ENCODE data around the gene PARK7. TPM values are rescaled to one million over a fixed set of nuclear protein-coding genes. Genes with fewer than 3 reads are reported as not detected.

The PARK7 gene
- total RNA-seq, 4 donors from 2014 or later, result 161 to 216 (median 191) TPM

DNA sequence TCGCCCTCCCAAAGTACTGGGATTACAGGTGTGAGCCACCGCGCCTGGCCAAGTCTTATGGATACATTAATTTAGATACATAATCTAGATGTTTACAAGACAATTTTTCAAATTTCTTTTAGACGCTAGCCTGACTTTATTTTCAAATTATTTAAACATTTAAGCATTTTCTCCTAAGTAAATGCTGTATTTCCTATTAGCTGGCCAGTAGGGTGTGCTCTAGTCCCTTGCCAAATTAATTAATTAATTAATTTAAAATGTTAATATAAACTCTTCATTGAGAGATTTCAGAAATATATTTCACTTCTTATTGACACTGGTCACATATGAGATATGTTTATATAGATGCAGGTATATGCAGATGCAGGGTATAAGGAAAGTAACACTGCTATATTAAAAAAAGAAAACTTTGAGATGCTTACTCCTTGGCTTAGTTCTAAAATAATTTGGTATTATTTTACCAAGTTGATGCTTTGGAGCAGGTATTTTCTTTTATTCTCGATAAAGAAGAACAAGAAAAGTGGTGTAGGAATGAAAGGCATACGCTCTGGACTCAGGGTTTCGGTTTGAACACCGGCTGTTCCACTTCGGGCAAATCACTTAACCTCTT lies 69.8 kb downstream of the PARK7 start:
- H3K9me3 ChIP-seq, result no peaks in the 10 kb centered on the region
- no peaks in the 10 kb centered on the region for H3K27me3 ChIP-seq
- H3K4me3 ChIP-seq, result no peak overlapping the region
- WGBS, 2 donors, result 78 to 81% methylated on average over 9 of the region's 9 CpGs
- no peak for DNase-seq (ENCODE audit: low spot score in 2 of 2)
- H3K27ac ChIP-seq, result no peak overlapping the region
- H3K36me3 ChIP-seq, result no peaks in the 10 kb centered on the region
- TF ChIP-seq EP300 (IDR thresholded peaks at IDR 0.05) (no peak), POLR2A (IDR thresholded peaks at IDR 0.05) (no peak)
- TF ChIP-seq, protein P1, sequence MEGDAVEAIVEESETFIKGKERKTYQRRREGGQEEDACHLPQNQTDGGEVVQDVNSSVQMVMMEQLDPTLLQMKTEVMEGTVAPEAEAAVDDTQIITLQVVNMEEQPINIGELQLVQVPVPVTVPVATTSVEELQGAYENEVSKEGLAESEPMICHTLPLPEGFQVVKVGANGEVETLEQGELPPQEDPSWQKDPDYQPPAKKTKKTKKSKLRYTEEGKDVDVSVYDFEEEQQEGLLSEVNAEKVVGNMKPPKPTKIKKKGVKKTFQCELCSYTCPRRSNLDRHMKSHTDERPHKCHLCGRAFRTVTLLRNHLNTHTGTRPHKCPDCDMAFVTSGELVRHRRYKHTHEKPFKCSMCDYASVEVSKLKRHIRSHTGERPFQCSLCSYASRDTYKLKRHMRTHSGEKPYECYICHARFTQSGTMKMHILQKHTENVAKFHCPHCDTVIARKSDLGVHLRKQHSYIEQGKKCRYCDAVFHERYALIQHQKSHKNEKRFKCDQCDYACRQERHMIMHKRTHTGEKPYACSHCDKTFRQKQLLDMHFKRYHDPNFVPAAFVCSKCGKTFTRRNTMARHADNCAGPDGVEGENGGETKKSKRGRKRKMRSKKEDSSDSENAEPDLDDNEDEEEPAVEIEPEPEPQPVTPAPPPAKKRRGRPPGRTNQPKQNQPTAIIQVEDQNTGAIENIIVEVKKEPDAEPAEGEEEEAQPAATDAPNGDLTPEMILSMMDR (IDR thresholded peaks at IDR 0.05), result peak; percentile 65 to 75 (median 73)
- peaks cover 0 to 29% (median 4%) of the 10 kb centered on the region in 4 donors for H3K4me1 ChIP-seq

DNA sequence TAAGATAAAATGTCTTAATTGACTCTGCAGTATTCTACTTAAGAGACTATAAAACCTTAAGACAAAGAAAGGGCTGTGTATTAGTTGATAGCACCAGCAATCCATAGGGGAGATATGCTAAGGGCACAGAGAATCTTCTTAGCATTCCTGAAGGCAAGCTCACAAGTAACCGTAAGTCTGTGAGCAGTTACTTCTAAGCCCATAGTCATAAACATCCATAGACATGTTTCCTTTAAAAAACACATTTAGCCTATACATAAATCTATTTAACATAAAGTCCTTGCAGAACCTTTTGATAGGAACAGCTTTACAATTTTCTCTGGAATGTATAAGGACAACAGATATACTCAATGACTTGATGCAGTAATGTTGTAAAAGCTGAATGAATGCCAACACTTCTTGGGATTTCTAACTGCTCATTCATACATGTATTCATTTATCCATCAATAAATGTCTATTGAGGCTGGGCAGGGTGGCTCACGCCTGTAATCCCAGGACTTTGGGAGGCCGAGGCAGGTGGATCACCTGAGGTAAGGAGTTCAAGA lies 70.9 kb downstream of the PARK7 start:
- 86 to 88% methylated on average over 3 of the region's 3 CpGs for WGBS, 2 donors

DNA sequence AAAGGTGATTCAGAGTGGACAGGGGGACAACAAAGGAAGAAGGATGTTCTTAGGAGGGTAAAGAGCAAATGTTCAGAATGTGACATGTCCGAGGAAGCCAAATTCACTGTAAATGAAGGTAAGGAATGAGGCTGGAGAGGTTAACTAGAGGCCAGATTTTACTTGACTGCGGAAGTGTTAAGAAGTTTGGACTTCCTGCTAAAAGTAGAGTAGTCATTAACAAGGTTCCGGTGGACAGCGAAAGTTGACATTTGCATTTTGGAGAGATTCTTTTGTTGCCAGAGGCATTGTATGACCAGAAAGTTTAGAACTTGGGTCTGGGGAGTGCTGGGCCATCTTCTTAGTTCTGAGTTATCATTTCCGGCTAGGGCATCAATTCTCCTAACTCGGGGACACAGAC lies 71.8 kb downstream of the PARK7 start:
- no peak for DNase-seq (ENCODE audit: low spot score in 2 of 2)
- H3K9me3 ChIP-seq, result no peaks in the 10 kb centered on the region
- H3K27ac ChIP-seq, result no peak overlapping the region
- no peak overlapping the region for H3K4me3 ChIP-seq
- TF ChIP-seq EP300 (IDR thresholded peaks at IDR 0.05), result no peak
- TF ChIP-seq, protein P1 (IDR thresholded peaks at IDR 0.05), result no peak
- TF ChIP-seq POLR2A (IDR thresholded peaks at IDR 0.05), result no peak
- no peaks in the 10 kb centered on the region for H3K27me3 ChIP-seq
- H3K4me1 ChIP-seq, result peaks cover 0 to 9% (median 0%) of the 10 kb centered on the region in 4 donors
- WGBS, 2 donors, result 79 to 88% methylated on average over 6 of the region's 6 CpGs
- H3K36me3 ChIP-seq, result no peaks in the 10 kb centered on the region

More for the DNA sequence above, 70.9 kb downstream of the PARK7 start:
- Histone ChIP-seq H3K4me1 (peaks cover 0 to 18% (median 1%) of the 10 kb centered on the region in 4 donors), H3K36me3 (no peaks in the 10 kb centered on the region), H3K27me3 (no peaks in the 10 kb centered on the region), H3K4me3 (no peak overlapping the region), H3K27ac (no peak overlapping the region), H3K9me3 (no peaks in the 10 kb centered on the region)
- no peak for TF ChIP-seq POLR2A (IDR thresholded peaks at IDR 0.05)
- TF ChIP-seq, protein P1 (IDR thresholded peaks at IDR 0.05), result no peak
- TF ChIP-seq EP300 (IDR thresholded peaks at IDR 0.05), result no peak
- DNase-seq (ENCODE audit: low spot score in 2 of 2), result no peak

Small RNA genes lying within 50 kb of the gene (small RNA-seq; reads per million reads assigned to genes)
- gene RF00019, result not detected

Other genes with a start within 250 kb of the PARK7 start
- 100 to 1,000 TPM in 2 of 4 donors, 10 to 100 TPM in 2; 86.1 to 147 (median 107) TPM for gene VAMP3, start 190.4 kb upstream of the PARK7 start, total RNA-seq
- 10 to 100 TPM; 21.6 to 49.8 (median 35.8) TPM for gene PER3, start 177.4 kb upstream of the PARK7 start, total RNA-seq
- gene UTS2, start 108.6 kb upstream of the PARK7 start, total RNA-seq, result under 1 TPM in 1 of 4 donors, not detected in 3; 0.84 TPM
- under 1 TPM in 2 of 4 donors, not detected in 2; 0.21 to 0.60 TPM for gene TNFRSF9, start 20.9 kb upstream of the PARK7 start, total RNA-seq
- gene ERRFI1, start 64.6 kb downstream of the PARK7 start, total RNA-seq, result 100 to 1,000 TPM in 2 of 4 donors, 10 to 100 TPM in 2; 63.9 to 152 (median 95.9) TPM